B cell (primary cell): ENCODE data around the gene PLD1. TPM values are rescaled to one million over a fixed set of nuclear protein-coding genes. Genes with fewer than 3 reads are reported as not detected.
A peak's percentile ranks its signal among the peaks of the same experiment; 100 is the strongest.

Experiments used
- ATAC-seq: fragments of 200-7000 bp; cut with Tn5 transposase; one replicate; pipeline ENCODE4 v1.10.0; 2021; ENCODE audit warnings: low read depth, mild to moderate bottlenecking, moderate number of reproducible peaks, moderate library complexity
- CTCF ChIA-PET: fragments of 350-600 bp; sonication (Branson Sonifier 250); formaldehyde crosslinking; loops from one replicate; lab custom pipeline; 2021; ENCODE audit warnings: antibody characterized with exemption, inconsistent platforms; lab: Charles Lee
- POLR2A ChIA-PET: fragments of 350-600 bp; sonication (Branson Sonifier 250); formaldehyde crosslinking; loops from one replicate; lab custom pipeline; 2021; ENCODE audit warnings: antibody characterized with exemption; lab: Charles Lee
- DNase-seq: peaks from one replicate; pipeline ENCODE4 v3.0.0; 2013
- H2AFZ ChIP-seq: 2 replicates; pipeline ENCODE4 v1.6.1; 2012; ENCODE audit warnings: mild to moderate bottlenecking, low read depth, low read length; ENCODE audit not compliant: insufficient read depth, poor library complexity, severe bottlenecking
- H3K27ac ChIP-seq, 2 donors: 1 replicate in 1 of 2; 2 replicates in 1 of 2; pipeline ENCODE4 v1.5.1; 2012 to 2013; ENCODE audit warnings: low read length in 2 of 2, mild to moderate bottlenecking in 2 of 2, moderate library complexity in 1 of 2
- H3K27me3 ChIP-seq, 4 experiments: fragments of 200-600 bp in 1 of 4; sonication (generic) in 1 of 4; replicated peaks in 1 of 4; 1 replicate in 2 of 4; 2 replicates in 2 of 4; pipeline versions ENCODE4 v1.6.1 to v1.7.0; 2013 to 2016; ENCODE audit warnings: low read length in 3 of 4, mild to moderate bottlenecking in 2 of 4, mixed read lengths in 1 of 4, moderate library complexity in 1 of 4; ENCODE audit not compliant: insufficient read depth in 4 of 4, control insufficient read depth in 3 of 4; ENCODE audit errors: control extremely low read depth in 1 of 4
- H3K36me3 ChIP-seq, 2 experiments: replicated peaks in 1 of 2; 1 replicate in 1 of 2; 2 replicates in 1 of 2; pipeline versions ENCODE4 v1.6.1 to v1.7.1; 2013; ENCODE audit warnings: low read length in 1 of 2; ENCODE audit not compliant: insufficient read depth in 2 of 2, control insufficient read depth in 1 of 2; ENCODE audit errors: control extremely low read depth in 1 of 2, extremely low read depth in 1 of 2
- H3K4me1 ChIP-seq, 2 donors: fragments of 200-600 bp in 1 of 2; sonication (generic) in 1 of 2; 1 replicate in 1 of 2; 2 replicates in 1 of 2; pipeline versions ENCODE4 v1.5.1 to v1.6.1; 2013 to 2017; ENCODE audit warnings: low read length in 2 of 2; ENCODE audit not compliant: control insufficient read depth in 2 of 2, insufficient read depth in 2 of 2
- H3K4me2 ChIP-seq: replicated peaks from 2 replicates; pipeline ENCODE3; 2012; ENCODE audit warnings: mild to moderate bottlenecking, low read depth, low read length; ENCODE audit not compliant: poor library complexity, severe bottlenecking
- H3K4me3 ChIP-seq, 5 experiments: fragments of 200-600 bp in 1 of 5; sonication (generic) in 1 of 5; 1 replicate in 3 of 5; 2 replicates in 2 of 5; pipeline versions ENCODE4 v1.5.1 to v1.7.0; 2011 to 2016; ENCODE audit warnings: low read length in 4 of 5, mild to moderate bottlenecking in 4 of 5, low read depth in 2 of 5, control low read depth in 1 of 5, moderate library complexity in 1 of 5; ENCODE audit not compliant: insufficient read depth in 1 of 5; ENCODE audit errors: control extremely low read depth in 1 of 5, extremely low read depth in 1 of 5
- H3K79me2 ChIP-seq: fragments of 200-600 bp; sonication (generic); one replicate; pipeline ENCODE4 v1.6.0; 2016; ENCODE audit warnings: low read length; ENCODE audit not compliant: control insufficient read depth, insufficient read depth
- H3K9ac ChIP-seq: fragments of 200-600 bp; sonication (generic); 2 replicates; pipeline ENCODE4 v1.6.1; 2017; ENCODE audit warnings: mild to moderate bottlenecking, low read length, moderate library complexity
- H3K9me3 ChIP-seq, 3 donors: one replicate each; pipeline versions ENCODE4 v1.6.1 to v1.7.1; 2013; ENCODE audit warnings: low read length in 2 of 3; ENCODE audit not compliant: control insufficient read depth in 2 of 3, insufficient read depth in 1 of 3; ENCODE audit errors: control extremely low read depth in 1 of 3
- H4K20me1 ChIP-seq: 2 replicates; pipeline ENCODE4 v1.6.0; 2012; ENCODE audit warnings: mild to moderate bottlenecking, low read length; ENCODE audit not compliant: insufficient read depth, control insufficient read depth, poor library complexity, severe bottlenecking
- H3K27ac Mint-ChIP-seq: one replicate; pipeline ENCODE4 v1.8.0; 2021; ENCODE audit warnings: mixed read lengths
- H3K27me3 Mint-ChIP-seq: one replicate; pipeline ENCODE4 v1.8.0; 2021; ENCODE audit warnings: mixed read lengths
- H3K4me1 Mint-ChIP-seq: one replicate; pipeline ENCODE4 v1.8.0; 2021; ENCODE audit warnings: mixed read lengths
- H3K4me3 Mint-ChIP-seq: one replicate; pipeline ENCODE4 v1.8.0; 2021; ENCODE audit warnings: mixed read lengths
- H3K9me3 Mint-ChIP-seq: one replicate; pipeline ENCODE4 v1.8.0; 2022; ENCODE audit warnings: mixed read lengths; ENCODE audit not compliant: insufficient read depth
- EZH2 ChIP-seq: IDR thresholded peaks from 2 replicates; pipeline ENCODE4 v1.6.1; 2012; ENCODE audit warnings: borderline replicate concordance, low read depth, mild to moderate bottlenecking, moderate library complexity, low read length; ENCODE audit not compliant: insufficient read depth, poor library complexity, severe bottlenecking
- WGBS: methylation state at CpG from one replicate; pipeline ENCODE4 v1.1.5; 2013; ENCODE audit warnings: missing lambda C conversion rate; ENCODE audit not compliant: insufficient coverage; 5-methylcytosine and 5-hydroxymethylcytosine counted together
- intact Hi-C: fragments of 100-400 bp; cut with micrococcal nuclease; formaldehyde crosslinking; loops from one replicate; pipeline ENCODE4 v1.10.0; 2022
- polyA plus RNA-seq: library from polyadenylated mRNA; depleted of rRNA; stranded (reverse); fragments of >200 nt; gene quantifications from 2 replicates; pipeline ENCODE4 v1.2.3, GENCODE V29; 2012
- total RNA-seq, 2 donors: library from RNA; stranded (reverse); fragments of 120-200 nt in 1 of 2; gene quantifications; 1 replicate in 1 of 2; 2 replicates in 1 of 2; pipeline versions ENCODE4 v1.2.3 to v1.2.4, GENCODE V29; 2013 to 2022
- TF ChIP-seq, protein P1 (sequence below): fragments of 200-600 bp; IDR thresholded peaks from one replicate; pipeline ENCODE4 v1.8.0; 2022; ENCODE audit warnings: antibody characterized with exemption, mild to moderate bottlenecking

Gene PLD1
- total and polyA plus RNA-seq, 2 donors (not counting 1 experiment from before 2014, with no cell fraction given) = 0.24 to 0.52 TPM

DNA sequence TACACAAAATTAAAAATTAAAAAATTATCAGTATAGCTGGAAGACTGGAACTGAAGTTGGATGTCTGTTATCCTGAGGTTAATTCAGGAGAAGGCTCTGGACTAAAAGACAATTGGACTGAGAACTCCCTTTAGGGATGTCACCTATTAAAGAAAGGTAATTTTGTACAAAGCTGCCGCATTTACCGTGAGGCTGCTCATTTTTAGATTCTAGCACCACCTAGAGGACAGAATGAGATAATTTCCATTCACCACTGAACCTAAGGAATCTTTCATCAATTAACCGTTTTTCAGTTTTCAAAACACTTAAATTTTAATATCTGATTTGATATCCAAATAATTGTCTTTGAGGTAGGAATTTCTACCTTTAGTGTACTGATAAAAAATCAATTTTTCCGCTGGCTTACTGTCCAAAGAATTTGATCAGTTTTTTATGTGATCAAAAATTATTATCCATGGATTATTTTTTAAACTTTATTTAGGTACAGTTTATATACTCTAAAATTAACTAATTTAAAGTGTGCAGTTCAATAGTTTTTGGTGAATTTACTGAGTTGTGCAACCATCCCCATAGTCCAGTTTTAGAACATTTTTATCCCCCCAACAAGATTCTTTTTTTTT is 243.4 kb downstream of the PLD1 start:
- Histone ChIP-seq H3K4me3 (no peak overlapping the region), H3K27ac (no peak overlapping the region), H3K27me3 (no peaks in the 10 kb centered on the region), H4K20me1 (no peaks in the 10 kb centered on the region), H3K36me3 (no peaks in the 10 kb centered on the region), H3K4me1 (no peaks in the 10 kb centered on the region), H3K9me3 (no peaks in the 10 kb centered on the region), H2AFZ (no peak overlapping the region), H3K4me2 (no peak overlapping the region), H3K9ac (no peak overlapping the region), H3K79me2 (no peaks in the 10 kb centered on the region)
- H3K4me1 Mint-ChIP-seq = no peaks in the 10 kb centered on the region
- no peak overlapping the region for H3K27ac Mint-ChIP-seq
- ChIA-PET POLR2A (no interaction called here), CTCF (interaction anchor here (0.6 to 4.1 kb wide), 16 partner anchors 8 to 755 kb away, joined by 3 to 58 read pairs (median 4); no protein-coding TSS in a partner anchor)
- ATAC-seq (no peak), DNase-seq (peak; percentile 53)
- TF ChIP-seq EZH2 = no peak
- TF ChIP-seq, protein P1, sequence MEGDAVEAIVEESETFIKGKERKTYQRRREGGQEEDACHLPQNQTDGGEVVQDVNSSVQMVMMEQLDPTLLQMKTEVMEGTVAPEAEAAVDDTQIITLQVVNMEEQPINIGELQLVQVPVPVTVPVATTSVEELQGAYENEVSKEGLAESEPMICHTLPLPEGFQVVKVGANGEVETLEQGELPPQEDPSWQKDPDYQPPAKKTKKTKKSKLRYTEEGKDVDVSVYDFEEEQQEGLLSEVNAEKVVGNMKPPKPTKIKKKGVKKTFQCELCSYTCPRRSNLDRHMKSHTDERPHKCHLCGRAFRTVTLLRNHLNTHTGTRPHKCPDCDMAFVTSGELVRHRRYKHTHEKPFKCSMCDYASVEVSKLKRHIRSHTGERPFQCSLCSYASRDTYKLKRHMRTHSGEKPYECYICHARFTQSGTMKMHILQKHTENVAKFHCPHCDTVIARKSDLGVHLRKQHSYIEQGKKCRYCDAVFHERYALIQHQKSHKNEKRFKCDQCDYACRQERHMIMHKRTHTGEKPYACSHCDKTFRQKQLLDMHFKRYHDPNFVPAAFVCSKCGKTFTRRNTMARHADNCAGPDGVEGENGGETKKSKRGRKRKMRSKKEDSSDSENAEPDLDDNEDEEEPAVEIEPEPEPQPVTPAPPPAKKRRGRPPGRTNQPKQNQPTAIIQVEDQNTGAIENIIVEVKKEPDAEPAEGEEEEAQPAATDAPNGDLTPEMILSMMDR = peak; percentile 87
- H3K9me3 Mint-ChIP-seq = no peaks in the 10 kb centered on the region
- intact Hi-C loops = loop anchor here (1.0 kb wide), 2 partner anchors 380 to 518 kb away; no protein-coding TSS in a partner anchor
- H3K4me3 Mint-ChIP-seq = no peak overlapping the region
- H3K27me3 Mint-ChIP-seq = peaks cover 5% of the 10 kb centered on the region
- no CpG with 5 or more reads among the region's 4 CpGs for WGBS

DNA sequence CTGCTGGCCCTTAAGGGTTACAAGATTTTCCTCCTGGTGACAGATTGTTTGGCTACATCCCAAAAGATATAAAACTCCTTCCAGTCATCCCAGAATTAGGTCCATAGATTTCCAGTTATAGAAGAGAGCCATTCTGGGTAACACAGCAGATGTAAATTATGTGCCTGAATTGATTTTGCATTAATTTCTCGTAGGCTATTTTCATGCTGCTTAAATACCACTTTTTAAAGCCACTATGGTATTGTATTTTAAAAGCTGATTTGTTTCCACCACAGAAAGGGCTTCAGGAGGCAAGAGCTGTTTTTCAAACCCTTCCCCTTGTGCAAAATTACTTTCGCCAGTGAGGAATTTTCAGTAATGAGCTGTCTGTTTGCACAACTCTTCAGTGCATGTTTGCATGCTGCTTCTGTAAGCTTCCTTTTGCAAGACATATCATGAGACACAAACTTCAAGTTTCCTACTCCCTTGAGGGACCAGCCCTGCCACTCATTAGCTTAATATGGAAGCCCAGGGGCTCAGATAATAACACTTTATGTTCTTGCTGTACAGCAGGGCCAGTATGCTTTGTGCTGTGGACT is 244.7 kb downstream of the PLD1 start:
- H3K9ac ChIP-seq = no peak overlapping the region
- no peaks in the 10 kb centered on the region for H3K9me3 ChIP-seq
- no peaks in the 10 kb centered on the region for H3K79me2 ChIP-seq
- no peak overlapping the region for H3K4me3 ChIP-seq
- WGBS = 100% methylated on average over 1 of the region's 2 CpGs
- no peak for TF ChIP-seq EZH2
- TF ChIP-seq, protein P1 = no peak
- no peak overlapping the region for H3K27ac Mint-ChIP-seq
- H3K36me3 ChIP-seq = no peaks in the 10 kb centered on the region
- no peaks in the 10 kb centered on the region for H4K20me1 ChIP-seq
- H2AFZ ChIP-seq = no peak overlapping the region
- H3K4me2 ChIP-seq = no peak overlapping the region
- no peaks in the 10 kb centered on the region for H3K4me1 Mint-ChIP-seq
- H3K27ac ChIP-seq = no peak overlapping the region
- H3K27me3 Mint-ChIP-seq = peaks cover 5% of the 10 kb centered on the region
- no peaks in the 10 kb centered on the region for H3K9me3 Mint-ChIP-seq
- DNase-seq (no peak), ATAC-seq (no peak)
- intact Hi-C loops = no loop called here
- ChIA-PET POLR2A (no interaction called here), CTCF (interaction anchor here (0.6 to 4.1 kb wide), 9 partner anchors 8 to 753 kb away, joined by 3 to 58 read pairs (median 7); no protein-coding TSS in a partner anchor)
- no peaks in the 10 kb centered on the region for H3K27me3 ChIP-seq
- H3K4me1 ChIP-seq = no peaks in the 10 kb centered on the region
- H3K4me3 Mint-ChIP-seq = no peak overlapping the region
